NOMO-1 treated with dmso at 0.1 percent for 144 hours (cell line): ENCODE results near the gene MEIOC.
"Not testable (repeated sequence)": the region's sequence is repeated elsewhere in the genome, so short reads cannot be mapped to it uniquely, and the experiment has no call there.

ENCODE experiments used
- DNase-seq: peaks from one replicate; lab custom pipeline; 2025; ENCODE audit not compliant: unreplicated experiment; lab: John Stamatoyannopoulos, UW

The MEIOC gene

GRCh38 chr17:44655983-44656710 lies at the start of gene MEIOC:
MEIOC (plus strand) TSS chr17:44656468; CDS start chr17:44656614, 146 bp downstream.
- peak; percentile 91 for DNase-seq

DNA sequence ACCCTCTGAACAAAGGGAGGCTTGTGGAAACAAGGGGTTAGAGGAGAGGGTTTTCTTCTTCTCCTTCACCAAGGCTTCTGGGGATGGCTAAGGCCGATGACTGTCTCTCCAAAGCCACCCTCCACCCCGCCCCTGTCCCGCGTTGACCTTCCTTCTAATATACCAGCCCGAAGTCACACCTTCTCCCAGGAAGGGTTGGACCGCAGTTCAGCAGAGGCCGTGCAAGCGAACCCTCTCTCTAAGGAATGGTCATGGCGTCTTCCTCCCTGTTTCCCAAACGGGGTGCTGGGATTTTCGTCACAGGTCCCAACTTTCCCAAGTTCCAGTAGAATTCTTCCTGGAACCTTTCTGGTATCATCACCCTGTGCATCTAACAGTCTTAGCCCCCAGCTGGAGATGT lies 49.6 kb upstream of the MEIOC start:
- no peak for DNase-seq

DNA sequence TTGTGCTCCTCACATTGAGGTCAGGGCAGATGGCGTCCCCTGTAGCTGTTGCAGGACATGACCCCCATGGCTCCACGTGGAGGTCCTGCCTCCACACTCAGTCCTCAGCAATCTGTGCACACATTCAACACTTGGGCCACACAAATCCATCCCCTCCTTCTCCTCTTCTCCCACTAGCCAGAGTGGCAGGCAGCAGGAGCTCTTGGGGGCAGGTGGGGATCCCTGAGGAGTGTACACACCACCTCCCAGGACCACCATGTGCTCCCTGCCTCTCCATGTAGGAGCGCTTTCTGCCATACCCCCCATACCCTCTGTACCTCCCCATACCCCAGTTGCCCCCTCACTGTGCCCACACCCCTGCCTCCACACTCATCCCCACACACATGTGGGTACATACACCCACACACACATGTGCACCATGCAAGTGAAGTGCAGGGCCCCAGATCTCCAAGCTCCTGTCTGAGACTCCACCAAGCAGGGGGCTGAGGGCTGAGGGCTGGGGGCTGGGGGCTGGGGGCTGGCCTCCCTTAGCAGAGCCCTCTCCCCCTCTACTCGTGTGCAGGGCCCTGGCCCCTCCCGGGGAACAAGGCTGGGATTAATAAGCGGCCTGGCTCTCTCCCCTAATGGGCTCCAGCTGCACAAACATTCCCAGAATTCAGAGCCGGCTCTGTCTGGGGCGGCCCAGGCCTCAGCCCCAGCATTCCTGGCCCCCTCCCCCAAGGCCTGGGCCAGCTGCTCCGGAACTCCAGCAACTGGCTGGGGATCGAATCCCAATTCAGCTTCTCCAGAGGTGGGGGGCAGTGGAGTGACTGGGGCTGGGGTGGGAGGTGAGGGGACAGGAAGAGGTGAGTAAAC lies 48.2 kb upstream of the MEIOC start:
- DNase-seq: no peak

- no peak for DNase-seq
Observed at GRCh38 chr17:44608727-44609435, 47.4 kb upstream of the MEIOC start.

DNA sequence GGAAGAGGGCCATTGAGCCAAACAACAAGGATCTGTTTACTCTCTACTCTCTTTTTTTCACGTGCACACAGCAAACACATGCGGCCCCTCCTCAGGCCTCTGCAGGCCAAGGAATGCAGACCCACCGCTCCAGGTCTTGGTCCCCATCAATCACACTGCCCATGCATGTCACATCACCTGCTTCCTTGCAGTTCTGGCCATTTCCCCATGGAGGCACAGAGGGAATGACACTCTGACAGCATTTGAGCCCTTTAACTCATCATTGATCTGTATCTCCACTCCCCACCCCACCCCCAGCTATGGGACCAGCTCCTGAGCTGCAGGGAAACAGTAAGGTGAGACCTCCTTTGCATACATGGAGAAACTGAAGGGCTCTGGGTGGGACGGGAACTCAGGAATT lies 45.9 kb upstream of the MEIOC start:
- no peak for DNase-seq

- DNase-seq: no peak
Observed at GRCh38 chr17:44610871-44611270, 45.4 kb upstream of the MEIOC start.

- DNase-seq: no peak
Observed at GRCh38 chr17:44614862-44615261, 41.4 kb upstream of the MEIOC start.

DNA sequence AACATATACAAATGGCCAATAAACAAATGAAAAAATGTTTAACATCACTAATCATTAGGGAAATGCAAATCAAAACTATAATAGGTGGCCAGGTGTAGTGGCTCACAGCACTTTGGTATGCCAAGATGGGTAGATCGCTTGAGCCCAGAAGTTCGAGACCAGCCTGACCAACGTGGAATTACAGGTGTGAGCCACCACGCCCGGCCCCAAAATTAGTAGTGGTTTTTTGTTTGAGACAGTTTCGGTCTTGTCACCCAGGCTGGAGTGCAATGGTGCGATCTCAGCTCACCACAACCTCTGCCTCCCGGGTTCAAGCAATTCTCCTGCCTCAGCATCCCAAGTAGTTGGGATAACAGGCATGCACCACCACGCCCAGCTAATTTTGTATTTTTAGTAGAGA lies 37.6 kb upstream of the MEIOC start:
- DNase-seq: not testable (repeated sequence)

DNA sequence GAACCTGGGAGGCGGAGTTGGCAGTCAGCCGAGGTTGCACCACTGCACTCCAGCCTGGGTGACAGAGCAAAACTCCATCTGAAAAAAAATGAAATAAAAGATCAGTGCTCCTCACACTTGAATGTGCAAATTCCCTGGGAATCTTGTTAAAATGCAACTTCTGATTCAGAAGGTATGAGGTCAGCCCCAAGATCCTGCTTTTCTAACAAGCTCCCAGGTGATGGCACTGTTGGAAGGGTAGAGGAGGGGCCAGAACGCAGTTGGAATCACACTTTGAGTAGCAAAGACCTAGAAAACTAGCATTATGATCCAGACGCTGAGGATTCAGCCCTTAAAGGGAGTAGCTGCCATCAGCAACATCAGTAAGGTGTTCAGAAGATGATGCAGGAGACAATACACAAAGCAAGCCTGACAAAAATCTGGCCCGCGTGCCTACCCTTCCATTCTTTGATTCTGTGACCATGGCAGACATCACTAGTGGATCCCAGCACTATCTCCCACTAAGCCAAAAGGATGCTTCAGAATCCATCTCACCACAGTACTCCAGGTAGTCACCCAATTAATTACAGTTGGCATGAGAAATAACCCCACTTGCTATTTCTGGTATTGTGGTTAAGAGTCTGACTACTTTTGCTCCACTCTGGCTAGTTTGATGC lies 33.1 kb upstream of the MEIOC start:
- no peak for DNase-seq

GRCh38 chr17:44627513-44628242 lies 28.6 kb upstream of the MEIOC start:
- DNase-seq: no peak

GRCh38 chr17:44628243-44629188 lies 27.8 kb upstream of the MEIOC start:
- peak; percentile 79 for DNase-seq

GRCh38 chr17:44629314-44629713 lies 27.0 kb upstream of the MEIOC start:
- DNase-seq: no peak

DNA sequence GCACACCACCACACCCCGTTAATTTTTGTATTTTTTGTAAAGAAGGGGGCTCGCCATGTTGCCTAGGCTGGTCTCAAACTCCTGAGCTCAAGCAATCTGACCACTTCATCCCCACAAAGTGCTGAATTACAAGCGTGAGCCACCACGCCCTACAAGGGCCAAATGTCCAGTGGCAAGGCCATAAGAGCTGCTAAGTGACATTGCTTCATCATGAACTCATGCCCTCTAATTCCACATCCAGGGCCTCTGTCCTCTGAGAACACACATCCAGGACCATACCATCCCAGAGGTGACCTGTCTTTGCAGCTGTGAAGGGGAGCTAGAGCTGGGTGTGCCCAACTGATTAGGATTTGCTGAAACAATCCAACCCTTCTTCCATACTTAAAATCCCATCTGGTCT lies 25.6 kb upstream of the MEIOC start:
- DNase-seq: no peak

GRCh38 chr17:44633998-44634397 lies 22.3 kb upstream of the MEIOC start:
- DNase-seq: no peak

GRCh38 chr17:44634401-44634800 lies 21.9 kb upstream of the MEIOC start:
- DNase-seq: not testable (repeated sequence)

GRCh38 chr17:44636562-44636961 lies 19.7 kb upstream of the MEIOC start:
- peak; percentile 79 for DNase-seq

DNA sequence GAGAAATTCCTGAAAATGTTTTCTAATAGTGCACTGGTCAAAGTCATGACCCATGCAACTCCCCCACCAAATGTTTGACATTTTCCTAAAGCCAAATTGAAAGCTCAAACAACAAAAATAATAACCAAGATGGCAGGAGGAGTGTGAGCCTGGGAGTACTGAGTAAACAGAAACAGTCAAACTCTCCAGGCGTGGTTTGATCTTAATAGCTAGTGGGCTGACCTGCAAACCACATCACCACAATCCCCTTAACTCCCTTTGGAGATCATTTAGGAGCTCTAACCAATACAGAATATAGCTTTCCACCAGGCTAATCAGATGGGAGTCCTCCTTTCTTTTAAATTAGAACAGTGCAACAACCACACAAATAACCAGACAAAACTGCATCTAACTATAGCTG lies 19.2 kb upstream of the MEIOC start:
- DNase-seq: no peak

GRCh38 chr17:44642834-44643233 lies 13.4 kb upstream of the MEIOC start:
- DNase-seq: no peak

GRCh38 chr17:44645341-44645740 lies 10.9 kb upstream of the MEIOC start:
- no peak for DNase-seq
